Activated CD8-positive, alpha-beta T cell treated with anti-CD3 and anti-CD28 coated beads for 36 hours (primary cell): ENCODE data around the gene C11orf87. TPM values are rescaled to one million over a fixed set of nuclear protein-coding genes. Genes with fewer than 3 reads are reported as not detected.

Experiments used
- ATAC-seq: fragments of 200-7000 bp; cut with Tn5 transposase; one replicate; pipeline ENCODE4 v1.10.0; 2021; ENCODE audit warnings: mild to moderate bottlenecking, moderate library complexity
- CTCF ChIA-PET: fragments of 350-600 bp; sonication (Branson Sonifier 250); formaldehyde crosslinking; loops from one replicate; lab custom pipeline; 2021; ENCODE audit warnings: antibody characterized with exemption; lab: Charles Lee
- POLR2A ChIA-PET: fragments of 350-600 bp; sonication (Branson Sonifier 250); formaldehyde crosslinking; loops from one replicate; lab custom pipeline; 2021; ENCODE audit warnings: antibody characterized with exemption; lab: Charles Lee
- DNase-seq: peaks from one replicate; pipeline ENCODE4 v3.0.0-alpha.2; 2020
- H3K27ac Mint-ChIP-seq: one replicate; pipeline ENCODE4 v1.8.0; 2021; ENCODE audit warnings: mild to moderate bottlenecking, mixed read lengths
- H3K27me3 Mint-ChIP-seq: one replicate; pipeline ENCODE4 v1.8.0; 2021; ENCODE audit warnings: mixed read lengths
- H3K36me3 Mint-ChIP-seq: one replicate; pipeline ENCODE4 v1.8.0; 2021; ENCODE audit warnings: low read depth, mixed read lengths
- H3K4me1 Mint-ChIP-seq: one replicate; pipeline ENCODE4 v1.8.0; 2021; ENCODE audit warnings: low read depth, mixed read lengths
- H3K4me3 Mint-ChIP-seq: one replicate; pipeline ENCODE4 v1.8.0; 2021; ENCODE audit warnings: mild to moderate bottlenecking, moderate library complexity, mixed read lengths
- H3K9me3 Mint-ChIP-seq: one replicate; pipeline ENCODE4 v1.8.0; 2021; ENCODE audit warnings: mixed read lengths
- CTCF ChIP-seq: fragments of 200-600 bp; IDR thresholded peaks from one replicate; pipeline ENCODE4 v1.8.0; 2022; ENCODE audit warnings: antibody characterized with exemption, mild to moderate bottlenecking
- intact Hi-C: fragments of 100-400 bp; cut with micrococcal nuclease; formaldehyde crosslinking; loops from one replicate; pipeline ENCODE4 v1.10.0; 2022
- total RNA-seq, 2 experiments: library from RNA; stranded (reverse); gene quantifications; one replicate each; pipeline ENCODE4 v1.2.3, GENCODE V29; 2021

Gene C11orf87
- total RNA-seq, 2 experiments from 2014 or later: not detected

GRCh38 chr11:109424901-109425300, 2.9 kb downstream of the C11orf87 start:
- H3K9me3 Mint-ChIP-seq: no peaks in the 10 kb centered on the region
- no peak for TF ChIP-seq CTCF
- ATAC-seq (no peak), DNase-seq (peak; percentile 38)
- ChIA-PET POLR2A (no interaction called here), CTCF (no interaction called here)
- no peak overlapping the region for H3K4me3 Mint-ChIP-seq
- intact Hi-C loops: no loop called here
- H3K27me3 Mint-ChIP-seq: peaks cover 33% of the 10 kb centered on the region
- H3K4me1 Mint-ChIP-seq: no peaks in the 10 kb centered on the region
- no peaks in the 10 kb centered on the region for H3K36me3 Mint-ChIP-seq
- H3K27ac Mint-ChIP-seq: no peak overlapping the region

- DNase-seq: no peak
These were observed 3.6 kb downstream of the C11orf87 start for GRCh38 chr11:109425554-109425953.

GRCh38 chr11:109426442-109427240, 4.7 kb downstream of the C11orf87 start:
- TF ChIP-seq CTCF: no peak
- no peak for ATAC-seq
- ChIA-PET CTCF (no interaction called here), POLR2A (no interaction called here)
- no peak overlapping the region for H3K27ac Mint-ChIP-seq
- no peak overlapping the region for H3K4me3 Mint-ChIP-seq
- intact Hi-C loops: no loop called here
- H3K36me3 Mint-ChIP-seq: no peaks in the 10 kb centered on the region
- no peak for DNase-seq
- no peaks in the 10 kb centered on the region for H3K4me1 Mint-ChIP-seq
- H3K9me3 Mint-ChIP-seq: no peaks in the 10 kb centered on the region
- H3K27me3 Mint-ChIP-seq: peaks cover 24% of the 10 kb centered on the region

More at GRCh38 chr11:109425554-109425953, 3.6 kb downstream of the C11orf87 start:
- H3K36me3 Mint-ChIP-seq: no peaks in the 10 kb centered on the region
- POLR2A ChIA-PET: no interaction called here
- no peak overlapping the region for H3K4me3 Mint-ChIP-seq
- CTCF ChIA-PET: no interaction called here
- H3K27ac Mint-ChIP-seq: no peak overlapping the region
- TF ChIP-seq CTCF: no peak
- H3K9me3 Mint-ChIP-seq: no peaks in the 10 kb centered on the region
- no peaks in the 10 kb centered on the region for H3K4me1 Mint-ChIP-seq
- ATAC-seq: no peak
- H3K27me3 Mint-ChIP-seq: peaks cover 33% of the 10 kb centered on the region
- intact Hi-C loops: no loop called here

- intact Hi-C loops: no loop called here
- CTCF ChIA-PET: no interaction called here
- DNase-seq: no peak
- TF ChIP-seq CTCF: no peak
- Mint-ChIP-seq H3K27ac (no peak overlapping the region), H3K4me3 (no peak overlapping the region), H3K4me1 (no peaks in the 10 kb centered on the region), H3K36me3 (no peaks in the 10 kb centered on the region), H3K9me3 (no peaks in the 10 kb centered on the region), H3K27me3 (no peaks in the 10 kb centered on the region)
- ATAC-seq: no peak
- POLR2A ChIA-PET: no interaction called here
These were observed 10.1 kb downstream of the C11orf87 start for GRCh38 chr11:109432105-109432504.

- TF ChIP-seq CTCF: no peak
- Mint-ChIP-seq H3K36me3 (no peaks in the 10 kb centered on the region), H3K27me3 (no peaks in the 10 kb centered on the region), H3K9me3 (no peaks in the 10 kb centered on the region), H3K4me1 (no peaks in the 10 kb centered on the region), H3K27ac (no peak overlapping the region), H3K4me3 (no peak overlapping the region)
- ChIA-PET POLR2A (no interaction called here), CTCF (no interaction called here)
- no peak for ATAC-seq
- no peak for DNase-seq
- intact Hi-C loops: no loop called here
These were observed 11.8 kb downstream of the C11orf87 start for GRCh38 chr11:109433753-109434256.
